ENCODE results near the gene GARIN5B. TPM values are rescaled to one million over a fixed set of nuclear protein-coding genes. Genes with fewer than 3 reads are reported as not detected.

GARIN5B gene
- total RNA-seq, 1 experiment from 2014 or later: not detected

GRCh38 chr19:55373993-55374757 lies 11.1 kb upstream of the GARIN5B start:
- POLR2A ChIA-PET (ENCODE audit: unreplicated experiment): no interaction called here
- peak overlapping the region; percentile 17; the same call in 1 of the 2 replicates for H2AFZ ChIP-seq (ENCODE audit: low read length)
- CTCF ChIA-PET: interaction anchor here (1.0 kb wide), 1 partner anchor 9 kb away, joined by 5 read pairs; no protein-coding TSS in a partner anchor

GRCh38 chr19:55373306-55373992 lies 10.4 kb upstream of the GARIN5B start:
- 0 out of 2 replicates have a peak overlapping the region, but pooled peaks have one; percentile 17 for H2AFZ ChIP-seq (ENCODE audit: low read length)
- H3K9ac ChIP-seq (ENCODE audit: low read length): no peak overlapping the region
- POLR2A ChIA-PET (ENCODE audit: unreplicated experiment): no interaction called here

More at GRCh38 chr19:55373993-55374757, 11.1 kb upstream of the GARIN5B start:
- Histone ChIP-seq H4K20me1 (ENCODE audit: low read length) (no peaks in the 10 kb centered on the region), H3K79me2 (ENCODE audit: low read length) (no peaks in the 10 kb centered on the region), H3K9ac (ENCODE audit: low read length) (no peak overlapping the region), H3K9me2 (replicated peaks; ENCODE audit: low read length) (no peaks in the 10 kb centered on the region), H3K36me3 (ENCODE audit: low read depth, low read length) (no peaks in the 10 kb centered on the region), H3K4me3 (ENCODE audit: low read length) (peak overlapping the region; percentile 29; the same call in 1 of the 2 replicates), H3K9me3 (ENCODE audit: low read length) (no peaks in the 10 kb centered on the region), H3K27me3 (ENCODE audit: low read length) (no peaks in the 10 kb centered on the region), H3F3A (ENCODE audit: low read length, unreplicated experiment) (peaks cover 5% of the 10 kb centered on the region), H3K27ac (ENCODE audit: low read length) (peak overlapping the region; percentile 6; the same call in 1 of the 2 replicates), H3K4me1 (ENCODE audit: insufficient read depth, low read length) (peaks cover 44% of the 10 kb centered on the region), H3K4me2 (ENCODE audit: low read length) (peak overlapping the region; percentile 71)
- no TSS peak for BruUV-seq (replicated peaks)
- no peak for DNase-seq
- TF ChIP-seq EZH2 (IDR thresholded peaks at IDR 0.05; ENCODE audit: low read length, unreplicated experiment): no peak
- no peak for TF ChIP-seq EZH2phosphoT487 (IDR thresholded peaks at IDR 0.05; ENCODE audit: borderline replicate concordance, low read length)
- intact Hi-C loops (cut with micrococcal nuclease): loop anchor here (5.0 kb wide), 1 partner anchor 72 kb away; no protein-coding TSS in a partner anchor
- peak; percentile 1 for ATAC-seq

More at GRCh38 chr19:55373306-55373992, 10.4 kb upstream of the GARIN5B start:
- Histone ChIP-seq H3K4me2 (ENCODE audit: low read length) (peak overlapping the region; percentile 71), H3K27me3 (ENCODE audit: low read length) (no peaks in the 10 kb centered on the region), H3K4me1 (ENCODE audit: insufficient read depth, low read length) (peaks cover 49% of the 10 kb centered on the region), H3K9me3 (ENCODE audit: low read length) (no peaks in the 10 kb centered on the region), H3K9me2 (replicated peaks; ENCODE audit: low read length) (no peaks in the 10 kb centered on the region), H3K27ac (ENCODE audit: low read length) (peak overlapping the region; percentile 6; the same call in 1 of the 2 replicates), H4K20me1 (ENCODE audit: low read length) (no peaks in the 10 kb centered on the region), H3K79me2 (ENCODE audit: low read length) (no peaks in the 10 kb centered on the region), H3F3A (ENCODE audit: low read length, unreplicated experiment) (peaks cover 5% of the 10 kb centered on the region), H3K4me3 (ENCODE audit: low read length) (no peak overlapping the region), H3K36me3 (ENCODE audit: low read depth, low read length) (no peaks in the 10 kb centered on the region)
- TF ChIP-seq EZH2 (IDR thresholded peaks at IDR 0.05; ENCODE audit: low read length, unreplicated experiment): no peak
- TF ChIP-seq CTCF (conservative IDR thresholded peaks at IDR 0.05; ENCODE audit: low read depth, low read length): no peak
- TF ChIP-seq EZH2phosphoT487 (IDR thresholded peaks at IDR 0.05; ENCODE audit: borderline replicate concordance, low read length): no peak
- CTCF ChIA-PET: interaction anchor here (1.0 kb wide), 1 partner anchor 10 kb away, joined by 5 read pairs; no protein-coding TSS in a partner anchor
- DNase-seq: no peak
- BruUV-seq (replicated peaks): no TSS peak
- intact Hi-C loops (cut with micrococcal nuclease): loop anchor here (5.0 kb wide), 1 partner anchor 71 kb away; no protein-coding TSS in a partner anchor
- ATAC-seq: peak; percentile 1; the same call in 1 of the 2 replicates

All from PC-3 (cell line).